GM21423 (cell line): Measurements from ENCODE around the gene IGF2BP2.

Experiments used
- ATAC-seq: cut with Tn5 transposase; IDR thresholded peaks from one replicate; pipeline ENCODE4 v1.9.1; 2021; ENCODE audit warnings: mild to moderate bottlenecking, moderate library complexity; ENCODE audit not compliant: unreplicated experiment

Gene IGF2BP2

DNA sequence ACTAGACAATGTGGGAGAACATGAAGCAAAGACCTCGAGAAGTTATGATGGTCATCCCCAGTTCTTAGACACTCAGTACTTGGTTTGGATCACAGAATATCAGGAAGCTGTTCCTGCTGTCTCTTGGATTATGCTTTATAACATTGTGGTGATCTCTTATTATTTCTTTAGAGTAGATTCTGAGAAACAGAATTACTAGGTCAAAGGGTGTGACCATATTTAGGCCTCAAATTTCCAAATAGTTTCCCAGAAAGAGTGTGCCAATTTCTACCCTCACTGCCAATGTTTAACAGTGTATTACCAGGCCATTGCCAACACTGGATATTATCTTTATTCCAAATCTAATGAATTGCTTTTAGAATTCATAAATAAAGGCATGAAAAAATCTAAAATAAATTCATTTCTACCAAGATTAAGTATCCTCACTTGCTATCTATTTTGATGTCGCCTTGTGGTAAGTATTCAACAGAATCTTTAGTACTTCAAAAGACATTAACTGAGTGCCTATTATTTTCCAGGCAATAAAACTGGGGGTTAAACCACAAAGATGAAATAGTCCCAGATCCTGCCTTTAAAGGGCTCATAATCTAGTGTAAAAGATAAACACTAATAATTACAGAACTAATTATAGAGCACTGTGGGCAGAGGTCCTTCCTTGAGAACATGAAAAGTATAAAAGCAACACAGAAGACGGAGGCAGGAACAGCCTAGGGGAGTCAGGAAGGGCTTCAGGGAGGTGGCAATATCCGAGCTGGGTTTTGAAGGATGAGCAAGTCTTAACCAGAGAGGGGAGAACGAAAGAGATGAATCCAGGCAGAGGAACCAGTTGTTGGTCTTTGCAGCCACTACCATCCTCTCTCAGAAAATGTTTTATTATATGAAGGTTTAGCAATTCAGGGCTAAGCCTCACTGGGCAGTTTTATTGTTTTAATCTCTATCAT, 86.8 kb downstream of the IGF2BP2 start:
- ATAC-seq: no peak

DNA sequence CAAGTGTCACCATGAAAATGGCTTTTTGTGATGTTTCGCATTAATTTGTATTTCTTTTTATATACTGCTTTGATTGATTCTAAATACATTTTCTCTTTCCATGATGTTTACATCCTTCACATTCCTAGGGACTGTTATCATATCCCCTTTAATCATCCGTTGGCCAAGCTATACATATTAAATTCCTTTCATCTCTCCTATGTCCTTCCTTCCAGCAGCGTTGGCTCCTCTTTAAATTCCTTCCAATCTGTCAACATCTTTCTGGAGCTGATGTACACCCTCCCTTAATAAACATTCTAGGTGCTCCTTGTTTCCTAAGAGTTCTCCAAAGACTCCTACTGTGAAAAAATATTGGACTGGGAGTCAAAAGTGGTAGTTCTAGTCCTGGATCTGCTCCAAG, 87.8 kb downstream of the IGF2BP2 start:
- ATAC-seq: no peak

GRCh38 chr3:185734725-185735096, 90.1 kb downstream of the IGF2BP2 start:
- ATAC-seq: no peak

- no peak for ATAC-seq
Measured at GRCh38 chr3:185733980-185734724, 90.7 kb downstream of the IGF2BP2 start.

GRCh38 chr3:185732782-185733181, 92.1 kb downstream of the IGF2BP2 start:
- no peak for ATAC-seq

DNA sequence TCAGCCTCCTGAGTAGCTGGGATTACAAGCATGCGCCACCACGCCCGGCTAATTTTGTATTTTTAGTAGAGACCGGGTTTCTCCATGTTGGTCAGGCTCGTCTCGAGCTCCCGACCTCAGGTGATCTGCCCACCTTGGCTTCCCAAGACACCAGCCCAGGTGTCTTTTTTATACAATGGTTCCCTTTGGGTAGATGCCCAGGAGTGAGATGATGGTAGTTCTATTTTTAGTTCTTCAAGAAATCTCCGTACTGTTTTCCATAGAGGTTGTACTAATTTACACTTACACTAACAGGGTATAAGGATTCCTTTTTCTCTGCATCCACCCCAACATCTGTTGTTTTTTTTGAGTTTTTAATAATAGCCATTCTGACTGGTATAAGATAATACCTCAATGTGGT, 94.3 kb downstream of the IGF2BP2 start:
- ATAC-seq: no peak

DNA sequence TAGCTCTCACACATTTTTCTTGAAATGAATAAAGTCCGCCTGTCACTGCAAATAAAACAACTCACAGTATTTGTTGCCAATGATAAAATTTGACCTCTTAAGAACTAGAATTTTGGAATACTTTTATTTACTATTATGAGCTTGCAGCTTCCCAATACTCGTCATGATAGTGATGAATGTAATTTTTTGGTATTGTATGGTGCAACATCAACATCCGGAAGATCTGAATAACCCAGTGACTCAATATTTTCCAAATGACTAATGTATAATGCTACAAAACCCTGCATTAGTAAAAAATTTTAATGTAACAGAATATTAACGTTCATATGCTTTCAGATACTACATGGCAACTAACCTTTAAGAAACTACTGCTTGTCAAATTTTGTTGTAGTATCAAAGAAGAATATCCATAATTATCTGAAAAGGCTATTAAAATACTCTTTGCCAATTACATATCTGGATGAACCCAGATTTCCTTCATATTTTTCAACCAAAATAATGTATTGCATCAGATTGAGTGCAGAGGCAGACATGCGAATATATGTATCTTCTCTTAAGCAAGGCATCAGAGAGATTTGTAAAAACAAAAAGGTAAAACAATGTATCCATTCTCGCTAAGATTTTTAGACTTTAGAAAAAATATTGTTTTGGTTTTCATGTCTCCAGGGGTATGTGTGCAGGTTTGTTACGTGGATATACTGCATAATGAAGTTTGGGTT, 95.3 kb downstream of the IGF2BP2 start:
- no peak for ATAC-seq

DNA sequence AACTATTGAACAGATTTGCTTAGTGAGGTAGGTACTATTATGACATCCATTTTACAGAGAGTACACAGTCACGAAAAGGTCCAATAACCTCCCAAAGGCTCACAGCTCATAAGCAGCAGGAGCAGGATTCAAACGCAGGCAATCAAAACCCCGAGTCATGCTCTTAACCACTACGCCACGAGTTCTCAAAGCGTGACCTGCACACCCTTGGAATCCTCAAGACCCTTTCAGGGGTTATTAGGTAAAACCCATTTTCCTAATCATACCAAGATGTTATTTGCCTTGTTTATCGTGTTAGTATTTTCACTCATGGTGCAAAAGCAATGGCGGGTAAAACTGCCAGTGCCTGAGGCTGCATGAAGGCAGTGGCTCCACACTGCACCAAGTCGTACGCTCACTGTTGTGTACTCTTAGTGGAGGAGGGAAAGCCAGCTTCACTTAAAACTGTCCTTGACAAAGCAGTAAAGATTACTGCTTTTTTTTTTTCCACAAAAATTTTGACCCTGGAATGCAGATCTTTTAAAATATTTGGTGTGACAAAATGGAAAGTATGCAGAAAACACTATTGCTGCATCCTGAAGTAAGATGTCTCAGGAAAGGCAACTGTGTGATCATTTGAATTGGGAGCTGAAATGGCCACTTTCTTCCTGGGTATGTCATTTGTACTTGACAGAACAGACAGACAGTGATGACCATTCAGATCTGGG, 96.1 kb downstream of the IGF2BP2 start:
- ATAC-seq: no peak

DNA sequence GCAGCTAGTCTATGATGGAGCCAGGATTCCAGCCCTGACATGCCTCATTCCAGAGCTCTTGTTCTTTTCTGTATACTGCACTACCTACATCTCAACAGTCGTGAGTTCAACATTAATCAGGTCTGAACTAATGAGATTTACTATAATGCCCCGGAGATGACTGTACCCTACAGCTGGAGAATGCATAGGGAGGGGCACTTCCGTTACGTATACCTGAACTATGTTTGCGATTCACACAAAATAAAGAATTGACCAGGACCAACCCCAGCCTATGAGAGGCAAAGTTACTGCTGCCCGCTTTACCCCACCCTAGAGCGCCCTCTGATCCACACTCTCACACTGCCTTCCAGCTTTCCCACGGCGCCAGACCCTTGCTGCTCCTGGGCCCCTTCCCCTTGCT, 97.0 kb downstream of the IGF2BP2 start:
- ATAC-seq: no peak

- no peak for ATAC-seq
Measured at GRCh38 chr3:185726254-185726967, 98.4 kb downstream of the IGF2BP2 start.

GRCh38 chr3:185724761-185725160, 100.1 kb downstream of the IGF2BP2 start:
- ATAC-seq: no peak

DNA sequence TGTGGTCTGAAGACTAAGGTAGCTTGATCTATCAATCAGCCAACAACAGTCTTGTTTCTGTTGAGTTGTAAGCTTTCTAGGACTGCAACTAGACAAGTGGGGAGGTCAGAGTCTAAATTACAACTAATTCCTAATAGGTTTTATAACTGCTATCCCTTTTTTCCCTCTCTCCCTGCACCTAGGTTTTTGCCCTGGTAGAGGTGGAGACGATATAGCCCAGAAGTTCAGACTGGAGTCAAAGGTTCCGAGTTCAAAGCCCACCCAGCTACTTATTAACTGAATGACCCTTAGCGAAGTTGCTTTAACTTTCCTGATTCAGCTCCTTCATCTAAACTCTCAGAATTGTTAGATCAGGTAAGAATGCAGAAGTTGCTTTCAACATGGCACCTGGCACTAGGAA, 100.6 kb downstream of the IGF2BP2 start:
- no peak for ATAC-seq

DNA sequence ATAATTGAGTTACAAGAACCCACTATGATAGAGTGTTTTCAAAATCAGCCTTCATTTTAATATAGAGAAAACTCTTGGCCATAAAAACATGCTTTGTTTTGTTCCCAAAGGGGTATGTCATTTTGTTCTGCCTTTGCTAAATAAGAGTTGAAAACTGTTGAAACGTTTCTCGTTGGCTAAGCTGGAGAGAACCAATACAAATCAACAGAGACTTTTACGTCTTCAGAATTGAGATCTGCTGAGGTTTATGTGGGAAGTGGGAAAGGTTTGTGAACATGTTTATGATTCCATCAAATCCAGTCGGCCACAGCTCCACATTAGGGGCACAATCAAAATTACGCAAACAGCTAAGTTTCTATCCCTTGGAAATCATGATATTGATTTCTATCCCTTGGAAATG, 102.0 kb downstream of the IGF2BP2 start:
- ATAC-seq: no peak

GRCh38 chr3:185721970-185722369, 102.9 kb downstream of the IGF2BP2 start:
- no peak for ATAC-seq

DNA sequence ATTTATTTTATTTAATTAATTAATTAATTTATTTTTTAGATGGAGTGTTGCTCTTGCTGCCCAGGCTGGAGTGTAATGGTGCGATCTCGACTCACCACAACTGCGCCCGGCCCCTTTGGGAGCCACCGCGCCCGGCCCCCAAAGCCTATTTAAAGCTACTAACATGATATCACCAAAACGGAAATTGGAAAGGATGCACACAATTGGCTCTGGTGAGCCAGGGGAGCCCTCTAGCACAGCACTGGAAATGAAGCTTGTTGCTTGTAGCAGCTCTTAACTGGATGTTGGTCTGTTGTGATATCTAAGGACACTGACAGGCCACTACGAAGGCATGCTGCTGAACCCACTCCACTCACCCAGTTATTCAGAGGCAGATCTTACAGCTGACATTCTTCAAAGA, 104.5 kb downstream of the IGF2BP2 start:
- no peak for ATAC-seq

DNA sequence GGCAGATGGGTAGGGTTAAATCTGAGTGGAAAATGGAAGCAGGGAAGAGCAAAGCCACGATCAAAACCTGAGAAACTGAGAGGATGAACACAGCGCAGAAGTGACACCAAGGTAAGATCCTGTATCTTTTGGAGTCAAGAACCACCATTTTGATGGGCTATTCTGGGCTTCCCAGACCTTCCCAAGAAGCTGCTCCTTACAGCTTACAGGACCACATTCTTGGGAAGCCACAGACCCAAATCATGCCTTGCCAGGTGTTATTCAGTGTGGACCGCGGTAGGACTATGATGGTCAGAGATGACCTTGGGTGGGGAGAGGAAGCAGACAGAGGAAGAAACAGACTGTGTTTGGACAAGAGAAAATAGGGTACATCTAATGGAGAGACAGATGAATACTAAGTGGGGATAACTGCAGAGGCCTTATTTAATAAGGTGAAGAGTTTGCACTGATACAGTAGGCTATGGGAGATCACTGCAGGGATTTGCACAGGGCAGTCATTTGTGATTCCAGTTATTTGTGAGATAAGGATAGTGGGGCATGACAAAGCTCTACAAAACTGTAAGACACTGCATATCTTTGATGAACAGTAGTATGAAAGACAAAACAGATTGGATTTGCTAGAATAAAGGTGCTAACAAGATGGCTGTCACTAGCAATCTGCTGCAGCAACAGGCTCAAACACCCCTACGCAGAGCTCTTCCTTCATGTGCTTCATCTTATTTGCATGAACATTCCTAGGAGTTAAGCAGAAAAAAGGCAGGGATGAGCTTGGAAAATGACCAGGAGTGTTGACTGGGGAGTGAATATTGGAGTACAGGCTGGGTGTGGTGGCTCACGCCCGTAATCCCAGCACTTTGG, 105.9 kb downstream of the IGF2BP2 start:
- ATAC-seq: no peak

GRCh38 chr3:185717627-185718402, 107.0 kb downstream of the IGF2BP2 start:
- no peak for ATAC-seq

DNA sequence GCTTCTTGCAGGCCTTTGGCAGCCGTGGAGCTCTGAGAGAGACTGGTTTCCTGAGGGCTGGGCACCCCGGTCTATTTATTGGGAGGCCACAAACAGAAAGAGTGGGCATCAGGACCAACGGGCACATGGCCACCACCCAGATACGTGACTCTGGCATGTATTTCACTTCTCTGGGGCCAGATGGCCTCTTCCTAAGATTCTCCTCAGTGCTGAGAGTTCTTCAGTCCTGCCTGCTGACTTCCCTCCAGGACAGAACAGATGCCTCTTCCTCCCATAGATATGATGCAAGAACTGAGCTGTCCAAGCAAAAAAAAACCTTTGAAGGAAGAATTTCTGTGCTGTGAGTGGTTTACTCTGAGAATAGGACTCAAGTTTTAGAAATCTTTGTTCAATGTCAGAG, 107.7 kb downstream of the IGF2BP2 start:
- no peak for ATAC-seq
